GM19035 (cell line): ENCODE data around the gene ESR1.
A peak's percentile ranks its signal among the peaks of the same experiment; 100 is the strongest.
"Not testable (repeated sequence)": the region's sequence is repeated elsewhere in the genome, so short reads cannot be mapped to it uniquely, and the experiment has no call there.

Experiments used
- ATAC-seq: cut with Tn5 transposase; IDR thresholded peaks from one replicate; pipeline ENCODE4 v1.9.1; 2021; ENCODE audit not compliant: unreplicated experiment

ESR1 gene

GRCh38 chr6:152123076-152123475, 315.6 kb downstream of the ESR1 start:
- no peak for ATAC-seq

GRCh38 chr6:152124429-152125074, 317.1 kb downstream of the ESR1 start:
- peak; percentile 80 for ATAC-seq

GRCh38 chr6:152127432-152128165, 320.1 kb downstream of the ESR1 start:
- ATAC-seq: no peak

GRCh38 chr6:152129691-152130151, 322.2 kb downstream of the ESR1 start:
- ATAC-seq: no peak

DNA sequence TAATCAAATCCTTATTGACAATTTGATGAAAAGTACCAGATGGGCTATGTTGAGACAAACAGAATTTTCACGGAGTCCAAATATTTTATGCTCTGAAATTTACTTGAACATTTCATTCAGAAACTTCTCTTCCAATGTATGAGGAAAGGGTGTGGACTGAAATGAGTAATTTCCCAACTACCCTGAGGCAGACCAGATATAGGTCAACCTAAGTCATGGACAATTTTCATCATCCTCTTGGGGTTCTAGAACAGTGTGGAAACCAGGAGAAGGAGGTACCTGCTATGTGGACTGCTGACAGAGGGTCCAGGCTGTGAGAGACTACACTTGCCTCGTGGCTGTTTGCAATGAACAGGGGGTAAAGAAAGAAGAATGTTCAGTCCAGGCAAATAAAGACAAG, 323.0 kb downstream of the ESR1 start:
- no peak for ATAC-seq

DNA sequence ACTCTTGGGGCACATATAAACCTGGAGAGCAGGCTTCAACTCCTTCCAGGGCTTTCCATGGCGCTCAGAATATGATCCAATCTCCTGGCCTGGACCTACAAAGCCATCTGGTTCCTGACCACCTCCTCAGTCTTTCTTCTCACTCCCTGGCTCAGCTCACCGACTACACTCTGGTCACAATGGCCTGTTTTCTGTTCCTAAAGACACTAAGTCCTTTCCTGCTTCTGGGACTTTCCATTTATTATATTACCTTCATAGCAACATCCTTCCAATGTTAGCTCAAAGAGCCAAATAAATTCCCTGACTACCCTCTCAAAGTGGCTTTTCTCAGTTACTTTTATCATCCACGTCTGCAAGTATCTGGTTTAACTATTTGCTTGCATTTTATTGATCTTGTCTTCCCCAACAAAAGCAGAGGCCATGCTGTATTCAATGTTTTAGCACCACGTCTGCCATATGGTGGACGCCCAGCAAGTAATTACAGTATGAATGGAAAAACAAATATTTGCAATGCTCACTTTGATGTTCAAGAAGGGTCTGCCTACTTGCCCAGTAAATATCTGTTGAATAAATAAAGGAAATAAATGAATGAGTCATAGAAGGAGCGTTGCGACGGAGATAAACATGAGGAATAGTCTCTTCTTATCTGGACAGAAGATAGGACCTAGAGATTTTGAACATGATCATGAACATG, 328.4 kb downstream of the ESR1 start:
- ATAC-seq: no peak

- ATAC-seq: no peak
Observed at GRCh38 chr6:152136449-152136825, 329.0 kb downstream of the ESR1 start.

GRCh38 chr6:152138344-152138743, 330.9 kb downstream of the ESR1 start:
- ATAC-seq: not testable (repeated sequence)

DNA sequence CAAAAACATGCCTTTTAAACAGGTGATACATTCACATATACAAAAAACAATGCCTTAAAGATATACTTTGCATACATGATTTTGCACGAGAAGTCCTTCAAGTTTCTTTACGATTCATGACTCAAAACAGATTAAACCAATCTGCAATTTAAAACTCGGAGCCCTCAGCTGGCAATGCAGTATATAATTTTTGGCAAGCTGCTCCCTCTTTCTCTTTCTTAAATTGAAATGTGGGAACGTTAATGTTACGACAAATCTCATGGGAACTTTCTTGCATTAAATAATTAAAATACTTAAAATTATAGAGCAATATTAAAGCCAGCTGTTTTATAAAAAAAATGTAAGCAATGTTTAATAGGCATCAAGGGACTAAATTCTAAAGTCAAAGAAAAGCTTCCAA, 334.6 kb downstream of the ESR1 start:
- ATAC-seq: no peak

GRCh38 chr6:152143359-152143758, 335.9 kb downstream of the ESR1 start:
- ATAC-seq: no peak

DNA sequence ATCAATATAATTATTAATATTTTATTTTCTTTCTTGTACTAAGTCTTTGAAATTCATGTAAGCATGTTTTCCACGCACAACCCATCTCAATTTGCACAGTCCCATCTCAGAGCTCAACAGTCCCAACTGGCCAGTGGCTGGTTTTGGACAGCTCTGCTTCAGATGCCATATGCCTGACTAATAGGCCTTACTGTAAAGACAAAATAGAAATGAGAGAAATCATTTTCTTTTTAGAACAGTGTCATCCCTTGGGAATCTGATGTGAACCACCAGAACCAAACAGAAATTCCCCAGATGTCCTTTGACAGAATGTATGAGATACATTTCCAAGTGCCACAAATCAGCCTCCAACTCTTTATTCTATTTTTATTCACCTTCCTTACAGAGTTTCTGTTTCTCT, 338.9 kb downstream of the ESR1 start:
- no peak for ATAC-seq

DNA sequence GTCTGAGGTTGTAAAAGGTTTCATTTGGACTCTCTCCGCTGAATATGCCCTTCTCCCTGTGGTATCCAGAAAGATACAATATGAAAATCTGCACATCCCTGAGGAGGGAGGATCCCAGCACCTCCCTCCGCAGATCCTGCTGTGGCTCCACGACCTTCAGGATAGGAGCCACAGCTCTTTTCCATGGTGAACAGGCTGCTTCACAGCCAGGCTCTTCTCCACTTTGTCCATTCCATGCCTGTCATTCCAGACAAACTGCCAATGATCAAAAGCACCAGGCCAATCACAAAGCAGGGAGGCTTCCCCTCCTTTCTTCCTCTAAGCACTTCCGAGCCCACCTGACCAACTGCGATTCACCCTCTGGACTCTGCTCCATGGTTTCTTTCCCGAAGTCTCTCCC, 339.8 kb downstream of the ESR1 start:
- ATAC-seq: no peak

- no peak for ATAC-seq
Observed at GRCh38 chr6:152148412-152148811, 340.9 kb downstream of the ESR1 start.

GRCh38 chr6:152150196-152150595, 342.7 kb downstream of the ESR1 start:
- no peak for ATAC-seq

DNA sequence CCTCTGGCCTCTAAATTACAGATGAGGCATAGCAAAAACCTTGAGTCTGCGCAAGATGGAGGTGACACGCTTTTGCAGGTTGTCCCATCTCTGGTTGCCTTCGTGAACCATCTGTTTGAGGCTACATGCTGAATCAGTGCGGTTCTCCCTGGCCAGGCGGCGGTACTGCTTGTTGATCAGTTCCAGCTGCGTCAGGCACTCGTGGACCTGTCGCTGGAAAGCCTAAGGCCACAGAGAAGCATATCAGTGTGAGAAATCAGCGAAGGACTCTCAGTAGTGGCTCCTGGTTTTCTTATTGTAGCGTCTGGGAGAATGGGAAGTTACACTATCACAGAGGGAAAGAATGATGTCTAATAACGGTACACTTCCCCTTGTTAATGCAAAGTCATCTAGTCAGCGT, 344.4 kb downstream of the ESR1 start:
- ATAC-seq: no peak

DNA sequence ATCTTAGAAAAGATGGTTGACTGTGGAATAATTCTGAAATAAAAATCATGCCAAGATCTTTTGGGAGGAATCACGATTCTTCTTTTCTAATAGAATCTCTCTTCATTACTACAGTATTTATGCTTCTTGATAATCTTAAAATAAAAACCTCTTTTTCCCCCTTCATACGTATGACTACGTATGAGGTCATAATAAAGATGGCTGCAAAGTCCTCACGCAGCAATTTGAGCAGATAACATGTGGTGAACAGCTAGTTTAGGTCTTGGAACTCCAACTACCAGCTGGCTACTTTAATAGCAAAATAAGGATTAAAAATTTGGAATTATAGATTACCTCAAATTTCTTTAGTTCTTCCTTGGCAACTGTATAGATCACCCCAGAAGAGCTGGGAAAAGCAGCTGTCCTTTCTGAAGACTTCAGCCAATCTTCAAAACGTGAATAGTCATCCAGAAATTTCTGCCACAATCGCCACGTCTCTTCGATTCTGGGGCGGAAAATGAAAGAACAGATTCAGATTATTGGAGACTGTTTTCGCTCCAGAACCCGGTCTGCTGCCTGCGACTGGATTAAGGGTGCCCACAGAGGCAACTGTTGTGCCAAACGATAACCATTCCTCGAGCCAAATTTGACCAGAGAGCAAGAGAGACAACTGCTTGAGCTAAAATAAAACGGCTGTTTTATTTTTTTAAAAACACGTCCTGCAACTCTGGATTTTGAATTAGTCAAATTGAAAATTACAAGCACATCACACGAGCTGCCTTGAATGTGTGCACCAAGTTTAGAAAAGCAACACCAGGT, 347.3 kb downstream of the ESR1 start:
- ATAC-seq: no peak

- ATAC-seq: no peak
Observed at GRCh38 chr6:152155792-152156191, 348.3 kb downstream of the ESR1 start.

- peak; percentile 84 for ATAC-seq
Observed at GRCh38 chr6:152160346-152160745, 352.9 kb downstream of the ESR1 start.

DNA sequence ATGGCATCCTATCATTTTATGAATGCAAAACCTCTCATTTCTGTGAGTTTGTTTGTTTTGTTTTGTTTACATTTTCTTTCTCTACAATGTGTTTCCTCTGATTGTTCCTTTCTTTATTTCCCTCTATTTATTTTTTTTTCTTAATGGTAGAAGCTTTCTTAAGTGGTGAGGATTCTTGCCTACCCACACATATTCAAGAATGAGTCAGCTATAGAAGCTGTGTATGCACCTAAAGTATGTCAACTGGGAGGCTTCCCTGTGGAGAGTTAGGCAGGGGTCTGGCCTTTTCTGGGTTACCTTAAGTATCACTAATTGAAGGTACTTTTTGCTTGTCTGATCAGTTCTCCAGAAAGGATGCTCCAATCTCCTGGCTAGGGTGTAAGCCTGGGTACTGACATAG, 354.0 kb downstream of the ESR1 start:
- peak; percentile 55 for ATAC-seq

DNA sequence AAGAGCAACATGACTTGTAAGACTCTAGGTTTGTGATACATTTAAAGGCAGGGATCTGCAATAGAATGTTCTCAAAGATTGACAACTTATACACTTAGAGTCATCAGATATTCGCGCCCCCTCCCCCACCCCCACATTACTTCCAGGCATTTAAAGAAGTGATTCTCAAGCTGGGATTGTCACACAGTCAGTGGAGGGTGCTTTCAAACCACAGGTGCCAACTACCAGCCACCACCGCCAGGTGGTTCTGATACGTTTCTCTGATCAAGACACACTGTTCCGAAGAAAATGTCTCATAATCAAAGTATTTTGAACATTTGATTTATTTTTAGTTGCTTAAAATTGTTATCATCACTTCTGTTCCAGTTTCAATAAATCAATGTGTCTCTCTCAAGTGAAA, 357.5 kb downstream of the ESR1 start:
- no peak for ATAC-seq

DNA sequence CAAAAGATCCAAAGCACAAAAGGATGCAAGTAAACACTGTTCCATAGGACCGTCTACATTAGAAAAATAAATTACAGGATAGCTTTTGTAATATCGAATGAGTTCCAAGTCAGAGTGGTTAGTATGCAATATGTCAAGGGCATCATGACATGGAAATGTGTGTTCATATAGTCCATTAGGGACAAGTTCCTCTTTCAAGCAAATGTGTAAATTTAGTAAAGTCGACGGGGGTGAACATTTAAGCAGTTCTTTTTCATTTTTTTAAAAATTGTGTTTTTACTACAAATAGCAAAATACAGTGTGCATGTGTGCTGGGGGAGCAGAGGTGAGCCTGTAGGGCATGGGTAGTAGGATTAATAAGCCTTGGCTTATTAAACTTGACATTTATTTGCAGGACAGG, 359.0 kb downstream of the ESR1 start:
- no peak for ATAC-seq
